ENCODE measurements around the gene UNG. TPM values are rescaled to one million over a fixed set of nuclear protein-coding genes. Genes with fewer than 3 reads are reported as not detected.
"Not testable (repeated sequence)": the region's sequence is repeated elsewhere in the genome, so short reads cannot be mapped to it uniquely, and the experiment has no call there.

UNG gene
- total RNA-seq (2014; rRNA removed; shearing (Covaris generic)), result 30.4 and 30.5 TPM in 2 replicates

GRCh38 chr12:109097435-109098182, at the start of gene UNG:
UNG (plus strand) TSS chr12:109097597; CDS start chr12:109097680, 83 bp downstream.
- no peaks in the 10 kb centered on the region for H3K9me3 ChIP-seq (replicated peaks)
- peak within 1 kb of the TSS; percentile 83 for H3K27ac ChIP-seq
- H3K36me3 ChIP-seq, result peaks cover 32% of the 10 kb centered on the region
- H3K27me3 ChIP-seq (replicated peaks), result no peaks in the 10 kb centered on the region
- DNase-seq (ENCODE audit: low read depth in 1 of 2, low spot score in 2 of 2), result peak; percentile 93 to 96
- peak within 1 kb of the TSS; percentile 57 for H3K4me3 ChIP-seq
- H3K4me1 ChIP-seq (replicated peaks), result peaks cover 24% of the 10 kb centered on the region

GRCh38 chr12:109048706-109049105, 48.7 kb upstream of the UNG start:
- H3K27ac ChIP-seq; H3K4me1 ChIP-seq (replicated peaks); H3K4me3 ChIP-seq; H3K36me3 ChIP-seq; DNase-seq (ENCODE audit: low read depth in 1 of 2, low spot score in 2 of 2); H3K9me3 ChIP-seq (replicated peaks); H3K27me3 ChIP-seq (replicated peaks): not testable (repeated sequence)

GRCh38 chr12:109049794-109050193, 47.6 kb upstream of the UNG start:
- not testable (repeated sequence) for H3K4me3 ChIP-seq; H3K36me3 ChIP-seq; H3K27me3 ChIP-seq (replicated peaks); H3K27ac ChIP-seq; DNase-seq (ENCODE audit: low read depth in 1 of 2, low spot score in 2 of 2); H3K9me3 ChIP-seq (replicated peaks)
- peaks cover 13% of the 10 kb centered on the region for H3K4me1 ChIP-seq (replicated peaks)

GRCh38 chr12:109052097-109052413, 45.3 kb upstream of the UNG start:
- H3K9me3 ChIP-seq (replicated peaks), result no peaks in the 10 kb centered on the region
- peak overlapping the region; percentile 86 for H3K4me3 ChIP-seq
- peaks cover 13% of the 10 kb centered on the region for H3K4me1 ChIP-seq (replicated peaks)
- H3K27me3 ChIP-seq (replicated peaks), result no peaks in the 10 kb centered on the region
- no peak for DNase-seq (ENCODE audit: low read depth in 1 of 2, low spot score in 2 of 2)
- peaks cover 4% of the 10 kb centered on the region; the same call in 1 of the 2 replicates for H3K36me3 ChIP-seq
- 0 out of 2 replicates have a peak overlapping the region, but pooled peaks have one; percentile 36 for H3K27ac ChIP-seq

GRCh38 chr12:109052414-109053323, 44.7 kb upstream of the UNG start, which contains the start of gene USP30:
USP30 (plus strand) TSS chr12:109052576; CDS start chr12:109052679, 103 bp downstream.
- H3K27me3 ChIP-seq (replicated peaks), result no peaks in the 10 kb centered on the region
- peak; percentile 74 to 80 for DNase-seq (ENCODE audit: low read depth in 1 of 2, low spot score in 2 of 2)
- H3K4me3 ChIP-seq, result peak within 1 kb of the TSS; percentile 86
- peaks cover 13% of the 10 kb centered on the region for H3K4me1 ChIP-seq (replicated peaks)
- H3K36me3 ChIP-seq, result peaks cover 5% of the 10 kb centered on the region; the same call in 1 of the 2 replicates
- H3K9me3 ChIP-seq (replicated peaks), result no peaks in the 10 kb centered on the region
- peak within 1 kb of the TSS; percentile 36 for H3K27ac ChIP-seq

GRCh38 chr12:109053382-109054123, 43.8 kb upstream of the UNG start:
- no peaks in the 10 kb centered on the region for H3K9me3 ChIP-seq (replicated peaks)
- H3K36me3 ChIP-seq, result peaks cover 11% of the 10 kb centered on the region; the same call in 1 of the 2 replicates
- no peak overlapping the region for H3K27ac ChIP-seq
- peaks cover 13% of the 10 kb centered on the region for H3K4me1 ChIP-seq (replicated peaks)
- H3K27me3 ChIP-seq (replicated peaks), result no peaks in the 10 kb centered on the region
- H3K4me3 ChIP-seq, result peak overlapping the region; percentile 86
- no peak for DNase-seq (ENCODE audit: low read depth in 1 of 2, low spot score in 2 of 2)

- peaks cover 16% of the 10 kb centered on the region for H3K36me3 ChIP-seq
- not testable (repeated sequence) for H3K4me3 ChIP-seq; H3K27me3 ChIP-seq (replicated peaks); H3K27ac ChIP-seq; DNase-seq (ENCODE audit: low read depth in 1 of 2, low spot score in 2 of 2); H3K9me3 ChIP-seq (replicated peaks)
- peaks cover 13% of the 10 kb centered on the region for H3K4me1 ChIP-seq (replicated peaks)
These were observed 43.3 kb upstream of the UNG start for GRCh38 chr12:109054124-109054513.

GRCh38 chr12:109054520-109054919, 42.9 kb upstream of the UNG start:
- Histone ChIP-seq H3K36me3 (peaks cover 18% of the 10 kb centered on the region), H3K27me3 (replicated peaks) (no peaks in the 10 kb centered on the region), H3K27ac (no peak overlapping the region), H3K4me1 (replicated peaks) (peaks cover 13% of the 10 kb centered on the region), H3K4me3 (no peak overlapping the region), H3K9me3 (replicated peaks) (no peaks in the 10 kb centered on the region)
- DNase-seq (ENCODE audit: low read depth in 1 of 2, low spot score in 2 of 2), result no peak

GRCh38 chr12:109056891-109057290, 40.5 kb upstream of the UNG start:
- Histone ChIP-seq H3K36me3 (peaks cover 18% of the 10 kb centered on the region), H3K4me1 (replicated peaks) (peaks cover 12% of the 10 kb centered on the region), H3K27me3 (replicated peaks) (no peaks in the 10 kb centered on the region), H3K4me3 (no peak overlapping the region), H3K27ac (no peak overlapping the region), H3K9me3 (replicated peaks) (no peaks in the 10 kb centered on the region)
- DNase-seq (ENCODE audit: low read depth in 1 of 2, low spot score in 2 of 2), result no peak

GRCh38 chr12:109057376-109057775, 40.0 kb upstream of the UNG start:
- Histone ChIP-seq H3K27me3 (replicated peaks) (no peaks in the 10 kb centered on the region), H3K4me3 (no peak overlapping the region), H3K36me3 (peaks cover 18% of the 10 kb centered on the region), H3K4me1 (replicated peaks) (peaks cover 9% of the 10 kb centered on the region), H3K27ac (no peak overlapping the region), H3K9me3 (replicated peaks) (no peaks in the 10 kb centered on the region)
- DNase-seq (ENCODE audit: low read depth in 1 of 2, low spot score in 2 of 2), result no peak

GRCh38 chr12:109058773-109059172, 38.6 kb upstream of the UNG start:
- no peaks in the 10 kb centered on the region for H3K9me3 ChIP-seq (replicated peaks)
- H3K27me3 ChIP-seq (replicated peaks), result no peaks in the 10 kb centered on the region
- peaks cover 3% of the 10 kb centered on the region for H3K4me1 ChIP-seq (replicated peaks)
- H3K4me3 ChIP-seq, result no peak overlapping the region
- peaks cover 14% of the 10 kb centered on the region for H3K36me3 ChIP-seq
- DNase-seq (ENCODE audit: low read depth in 1 of 2, low spot score in 2 of 2), result no peak
- H3K27ac ChIP-seq, result no peak overlapping the region

- H3K4me3 ChIP-seq, result no peak overlapping the region
- no peaks in the 10 kb centered on the region for H3K27me3 ChIP-seq (replicated peaks)
- no peak overlapping the region for H3K27ac ChIP-seq
- peaks cover 5% of the 10 kb centered on the region for H3K36me3 ChIP-seq
- no peak for DNase-seq (ENCODE audit: low read depth in 1 of 2, low spot score in 2 of 2)
- no peaks in the 10 kb centered on the region for H3K9me3 ChIP-seq (replicated peaks)
- no peaks in the 10 kb centered on the region for H3K4me1 ChIP-seq (replicated peaks)
These were observed 33.3 kb upstream of the UNG start for GRCh38 chr12:109064143-109064542.

- DNase-seq (ENCODE audit: low read depth in 1 of 2, low spot score in 2 of 2), result no peak
- no peaks in the 10 kb centered on the region for H3K9me3 ChIP-seq (replicated peaks)
- H3K4me1 ChIP-seq (replicated peaks), result no peaks in the 10 kb centered on the region
- no peak overlapping the region for H3K27ac ChIP-seq
- H3K4me3 ChIP-seq, result no peak overlapping the region
- H3K36me3 ChIP-seq, result peaks cover 3% of the 10 kb centered on the region; the same call in 1 of the 2 replicates
- no peaks in the 10 kb centered on the region for H3K27me3 ChIP-seq (replicated peaks)
These were observed 32.1 kb upstream of the UNG start for GRCh38 chr12:109065154-109065852.

Measured in SJSA1 (cell line).